ENCODE results near the gene GALNT16.

DNA sequence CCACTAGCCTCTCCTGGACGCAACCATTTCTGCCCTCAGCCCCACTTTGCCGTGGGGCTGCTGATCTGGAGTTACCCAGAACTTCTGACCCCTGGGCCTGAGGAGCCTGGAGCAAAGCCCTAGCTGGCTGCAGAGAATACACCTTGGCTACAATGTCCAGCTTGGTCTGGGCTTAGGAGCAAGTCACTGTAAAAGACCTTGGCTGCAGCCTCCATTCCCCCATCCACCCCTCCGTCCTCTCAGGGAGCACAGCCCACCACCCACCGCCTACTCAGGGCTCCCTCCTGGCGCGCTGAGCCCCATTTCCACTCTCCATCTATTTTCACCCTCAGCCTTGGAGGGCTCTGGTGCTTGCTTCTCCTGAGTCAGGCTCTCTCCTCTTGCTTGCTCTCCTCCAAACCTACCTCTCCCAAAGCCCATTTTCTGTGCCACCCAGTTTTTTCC lies 95.2 kb downstream of the GALNT16 start:
- TF ChIP-seq, protein P1, sequence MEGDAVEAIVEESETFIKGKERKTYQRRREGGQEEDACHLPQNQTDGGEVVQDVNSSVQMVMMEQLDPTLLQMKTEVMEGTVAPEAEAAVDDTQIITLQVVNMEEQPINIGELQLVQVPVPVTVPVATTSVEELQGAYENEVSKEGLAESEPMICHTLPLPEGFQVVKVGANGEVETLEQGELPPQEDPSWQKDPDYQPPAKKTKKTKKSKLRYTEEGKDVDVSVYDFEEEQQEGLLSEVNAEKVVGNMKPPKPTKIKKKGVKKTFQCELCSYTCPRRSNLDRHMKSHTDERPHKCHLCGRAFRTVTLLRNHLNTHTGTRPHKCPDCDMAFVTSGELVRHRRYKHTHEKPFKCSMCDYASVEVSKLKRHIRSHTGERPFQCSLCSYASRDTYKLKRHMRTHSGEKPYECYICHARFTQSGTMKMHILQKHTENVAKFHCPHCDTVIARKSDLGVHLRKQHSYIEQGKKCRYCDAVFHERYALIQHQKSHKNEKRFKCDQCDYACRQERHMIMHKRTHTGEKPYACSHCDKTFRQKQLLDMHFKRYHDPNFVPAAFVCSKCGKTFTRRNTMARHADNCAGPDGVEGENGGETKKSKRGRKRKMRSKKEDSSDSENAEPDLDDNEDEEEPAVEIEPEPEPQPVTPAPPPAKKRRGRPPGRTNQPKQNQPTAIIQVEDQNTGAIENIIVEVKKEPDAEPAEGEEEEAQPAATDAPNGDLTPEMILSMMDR (IDR thresholded peaks at IDR 0.05), result no peak
- TF ChIP-seq POLR2AphosphoS5 (IDR thresholded peaks at IDR 0.05), result no peak
